GM12801 (cell line): Measurements from ENCODE around the gene HEG1.

Experiments used
- CTCF ChIP-seq: IDR thresholded peaks from one replicate; pipeline ENCODE4 v1.5.1; 2011; ENCODE audit warnings: control low read depth; ENCODE audit not compliant: insufficient read length; ENCODE audit errors: extremely low read depth

Gene HEG1

DNA sequence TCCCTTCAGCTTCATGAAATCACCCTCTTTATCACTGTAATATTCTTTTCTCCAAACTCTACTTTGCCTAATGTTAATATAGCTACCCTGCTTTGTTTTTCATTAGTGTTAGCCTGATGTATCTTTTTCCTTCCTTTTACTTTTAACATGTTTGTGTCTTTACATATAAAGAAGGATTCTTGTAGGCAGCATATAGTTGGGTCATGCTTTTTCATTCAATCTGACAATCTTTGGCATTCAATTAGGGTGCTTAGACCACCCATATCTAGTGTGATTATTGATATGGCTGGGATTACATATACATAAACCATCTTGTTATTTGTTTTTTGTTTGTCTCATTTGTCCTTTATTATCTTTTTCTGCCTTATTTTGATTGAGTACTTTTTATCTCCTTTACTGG is 34.9 kb upstream of the HEG1 start:
- no peak for TF ChIP-seq CTCF

DNA sequence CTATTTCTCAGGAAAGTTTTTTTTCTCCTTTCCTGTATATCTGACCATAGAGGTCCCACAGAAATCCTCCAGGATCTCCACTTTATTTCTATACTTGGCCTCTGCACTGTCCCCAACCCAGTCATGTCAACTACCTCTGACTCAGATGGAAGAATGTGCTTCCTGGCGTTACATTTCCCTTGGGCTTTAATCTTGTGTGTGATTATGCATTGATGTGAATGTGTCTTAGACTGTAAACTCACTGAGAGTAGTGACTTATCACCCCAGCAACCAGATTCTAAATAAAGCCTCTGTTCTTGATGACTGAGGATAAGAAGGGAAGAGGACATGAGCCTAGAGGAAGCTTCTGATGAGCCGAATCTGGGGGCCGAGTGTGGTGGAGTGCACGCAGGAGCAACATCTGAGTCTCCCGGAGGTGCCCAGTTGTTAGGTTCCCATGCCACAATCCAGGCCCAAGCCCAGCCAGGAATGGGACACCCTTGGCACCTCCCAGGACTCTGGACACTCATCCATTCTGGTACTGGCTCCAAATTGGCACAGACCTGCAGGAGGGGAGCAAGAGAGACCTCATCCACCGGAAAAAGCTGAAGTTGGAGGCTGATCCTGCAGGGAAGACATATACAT is 32.1 kb upstream of the HEG1 start:
- no peak for TF ChIP-seq CTCF

GRCh38 chr3:125085166-125085565 is 29.4 kb upstream of the HEG1 start:
- no peak for TF ChIP-seq CTCF

- TF ChIP-seq CTCF = no peak
These were observed 28.0 kb upstream of the HEG1 start for GRCh38 chr3:125083776-125084175.

GRCh38 chr3:125080077-125080476 is 24.3 kb upstream of the HEG1 start:
- TF ChIP-seq CTCF = no peak

DNA sequence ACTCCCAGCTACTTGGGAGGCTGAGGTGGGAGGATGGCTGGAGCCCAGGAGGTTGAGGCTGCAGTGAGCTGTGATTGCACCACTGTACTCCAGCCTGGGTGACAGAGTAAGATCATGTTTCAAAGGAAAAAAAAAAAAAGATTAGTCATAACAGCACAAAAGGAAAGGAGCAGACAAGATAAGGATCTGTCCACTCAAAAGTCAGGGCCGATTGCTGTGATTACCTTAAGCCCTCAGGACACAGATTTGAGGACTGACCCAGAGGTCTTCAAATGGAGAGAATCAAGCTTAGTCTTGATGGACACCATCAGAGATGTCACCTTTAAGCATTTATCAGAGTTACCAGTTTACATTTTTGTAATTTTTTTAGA is 23.9 kb upstream of the HEG1 start:
- TF ChIP-seq CTCF = no peak

DNA sequence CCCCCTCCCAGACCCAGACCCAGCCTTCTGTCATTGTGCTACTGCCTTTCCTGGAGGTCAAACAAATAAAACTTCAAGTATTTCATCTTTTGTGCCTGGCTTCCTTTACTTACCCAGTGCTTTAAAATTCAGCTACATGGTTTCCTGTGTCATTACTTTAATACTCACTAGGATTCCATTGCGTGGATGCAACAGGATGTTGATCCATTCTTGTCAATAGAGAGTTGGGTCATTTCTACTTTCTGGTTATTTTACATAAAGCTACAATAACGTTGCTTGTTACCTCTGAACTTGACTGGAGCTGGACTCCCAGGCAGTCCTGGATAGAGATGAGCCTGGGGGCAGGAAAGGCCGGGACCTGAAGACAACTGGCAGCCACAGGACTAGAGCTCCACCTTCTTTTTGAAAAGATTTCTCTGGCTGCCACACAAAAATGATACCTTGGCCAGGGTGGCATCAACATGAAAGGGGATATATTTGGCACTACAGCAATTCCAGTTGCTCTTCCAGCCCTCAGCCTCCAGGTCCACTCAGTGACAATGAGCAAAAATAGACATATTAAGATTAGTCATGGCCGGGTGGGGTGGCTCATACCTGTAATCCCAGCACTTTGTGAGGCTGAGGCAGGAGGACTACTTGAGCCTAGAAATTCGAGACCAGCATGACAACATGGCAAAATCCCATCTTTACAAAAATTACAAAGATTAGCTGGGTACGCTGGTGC is 23.3 kb upstream of the HEG1 start:
- no peak for TF ChIP-seq CTCF
